Measurements from ENCODE around the gene CAPN2. TPM values are rescaled to one million over a fixed set of nuclear protein-coding genes. Genes with fewer than 3 reads are reported as not detected.

The CAPN2 gene
- total RNA-seq, 1 experiment from 2014 or later = 513 TPM

DNA sequence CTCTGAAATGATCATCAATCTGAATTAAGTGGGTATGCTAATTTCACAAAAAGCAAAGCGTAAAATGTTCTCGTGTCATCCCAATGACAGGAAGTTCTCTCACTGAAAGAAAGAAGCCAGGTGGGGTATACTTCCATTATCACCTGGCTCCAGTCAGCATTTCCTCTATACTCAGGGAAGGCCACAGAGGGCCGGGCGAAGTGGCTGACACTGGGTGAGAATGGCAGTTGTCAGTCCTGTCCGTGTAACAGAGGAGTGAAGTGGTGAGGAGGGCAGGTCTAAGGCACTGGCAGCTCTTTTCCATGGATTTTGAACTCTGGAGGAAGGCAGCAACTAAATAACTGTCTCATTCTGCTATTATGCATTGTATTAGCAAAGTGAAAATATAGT lies 60.4 kb downstream of the CAPN2 start:
- TF ChIP-seq, protein P1, sequence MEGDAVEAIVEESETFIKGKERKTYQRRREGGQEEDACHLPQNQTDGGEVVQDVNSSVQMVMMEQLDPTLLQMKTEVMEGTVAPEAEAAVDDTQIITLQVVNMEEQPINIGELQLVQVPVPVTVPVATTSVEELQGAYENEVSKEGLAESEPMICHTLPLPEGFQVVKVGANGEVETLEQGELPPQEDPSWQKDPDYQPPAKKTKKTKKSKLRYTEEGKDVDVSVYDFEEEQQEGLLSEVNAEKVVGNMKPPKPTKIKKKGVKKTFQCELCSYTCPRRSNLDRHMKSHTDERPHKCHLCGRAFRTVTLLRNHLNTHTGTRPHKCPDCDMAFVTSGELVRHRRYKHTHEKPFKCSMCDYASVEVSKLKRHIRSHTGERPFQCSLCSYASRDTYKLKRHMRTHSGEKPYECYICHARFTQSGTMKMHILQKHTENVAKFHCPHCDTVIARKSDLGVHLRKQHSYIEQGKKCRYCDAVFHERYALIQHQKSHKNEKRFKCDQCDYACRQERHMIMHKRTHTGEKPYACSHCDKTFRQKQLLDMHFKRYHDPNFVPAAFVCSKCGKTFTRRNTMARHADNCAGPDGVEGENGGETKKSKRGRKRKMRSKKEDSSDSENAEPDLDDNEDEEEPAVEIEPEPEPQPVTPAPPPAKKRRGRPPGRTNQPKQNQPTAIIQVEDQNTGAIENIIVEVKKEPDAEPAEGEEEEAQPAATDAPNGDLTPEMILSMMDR (IDR thresholded peaks at IDR 0.05; ENCODE audit: unreplicated experiment) = no peak
- Mint-ChIP-seq H3K4me3 (ENCODE audit: unreplicated experiment) (no peak overlapping the region), H3K4me1 (ENCODE audit: insufficient read depth, unreplicated experiment) (peaks cover 75% of the 10 kb centered on the region), H3K27me3 (ENCODE audit: insufficient read depth, unreplicated experiment) (no peaks in the 10 kb centered on the region), H3K36me3 (ENCODE audit: insufficient read depth, unreplicated experiment) (peaks cover 94% of the 10 kb centered on the region), H3K27ac (ENCODE audit: low read depth, unreplicated experiment) (peak overlapping the region; percentile 92), H3K9me3 (ENCODE audit: unreplicated experiment) (no peaks in the 10 kb centered on the region)
- BruUV-seq (replicated peaks) = no TSS peak
- ChIA-PET POLR2A (interaction anchor here (0.5 to 8.7 kb wide), 17 partner anchors 8 to 85 kb away, joined by 4 to 71 read pairs (median 12); partner anchors contain the start of genes CAPN2 and TP53BP2), CTCF (interaction anchor here (0.8 to 5.3 kb wide), 11 partner anchors 10 to 683 kb away, joined by 3 to 41 read pairs (median 6); partner anchors contain the start of gene CAPN2)
- DNase-seq (ENCODE audit: unreplicated experiment) = no peak
- intact Hi-C loops (cut with micrococcal nuclease) = loop anchor here (1.0 kb wide), 1 partner anchor 71 kb away; no protein-coding TSS in a partner anchor

DNA sequence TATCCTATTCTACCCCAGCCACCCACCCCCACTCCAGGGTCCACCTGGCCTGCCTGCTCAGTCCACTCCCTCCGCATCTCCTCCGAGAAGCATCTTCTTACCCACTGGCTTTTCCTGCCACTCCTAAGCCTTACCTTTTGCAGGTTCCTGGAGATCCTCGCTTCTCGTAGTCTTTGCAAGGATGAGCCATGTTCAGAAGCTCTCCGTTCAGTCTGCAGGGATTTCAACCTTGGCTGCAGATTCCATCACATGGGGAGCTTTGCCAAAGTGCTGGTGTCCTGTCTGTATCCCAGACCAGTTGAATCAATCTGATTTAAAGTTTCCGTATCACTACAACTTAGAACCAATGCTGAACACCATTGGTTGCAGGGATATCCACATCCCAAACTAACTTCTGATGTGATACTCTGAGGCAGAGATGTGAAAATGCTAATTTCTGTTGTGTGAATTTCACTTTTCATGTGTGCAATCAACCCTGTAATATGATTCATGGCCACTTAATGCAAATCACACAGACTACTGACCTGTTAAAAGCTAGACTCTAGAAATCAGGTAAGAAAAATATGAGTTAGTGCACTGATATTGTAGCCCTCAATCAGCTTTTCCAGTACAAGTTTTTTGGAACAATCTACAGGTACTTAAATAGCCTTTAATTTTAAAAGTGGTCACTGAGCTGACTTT lies 61.9 kb downstream of the CAPN2 start:
- TF ChIP-seq, protein P1 (IDR thresholded peaks at IDR 0.05; ENCODE audit: unreplicated experiment) = no peak
- H3K27ac Mint-ChIP-seq (ENCODE audit: low read depth, unreplicated experiment) = peak overlapping the region; percentile 81
- H3K4me3 Mint-ChIP-seq (ENCODE audit: unreplicated experiment) = no peak overlapping the region
- H3K9me3 Mint-ChIP-seq (ENCODE audit: unreplicated experiment) = no peaks in the 10 kb centered on the region
- POLR2A ChIA-PET = interaction anchor here (0.6 to 8.7 kb wide), 17 partner anchors 10 to 1073 kb away, joined by 3 to 71 read pairs (median 7); partner anchors contain the start of genes CAPN2 and TP53BP2
- no TSS peak for BruUV-seq (replicated peaks)
- no peaks in the 10 kb centered on the region for H3K27me3 Mint-ChIP-seq (ENCODE audit: insufficient read depth, unreplicated experiment)
- intact Hi-C loops (cut with micrococcal nuclease) = no loop called here
- CTCF ChIA-PET = interaction anchor here (0.5 to 2.9 kb wide), 24 partner anchors 9 to 741 kb away, joined by 3 to 21 read pairs (median 4); partner anchors contain the start of gene CAPN2
- no peak for DNase-seq (ENCODE audit: unreplicated experiment)
- peaks cover 97% of the 10 kb centered on the region for H3K36me3 Mint-ChIP-seq (ENCODE audit: insufficient read depth, unreplicated experiment)
- peaks cover 75% of the 10 kb centered on the region for H3K4me1 Mint-ChIP-seq (ENCODE audit: insufficient read depth, unreplicated experiment)

DNA sequence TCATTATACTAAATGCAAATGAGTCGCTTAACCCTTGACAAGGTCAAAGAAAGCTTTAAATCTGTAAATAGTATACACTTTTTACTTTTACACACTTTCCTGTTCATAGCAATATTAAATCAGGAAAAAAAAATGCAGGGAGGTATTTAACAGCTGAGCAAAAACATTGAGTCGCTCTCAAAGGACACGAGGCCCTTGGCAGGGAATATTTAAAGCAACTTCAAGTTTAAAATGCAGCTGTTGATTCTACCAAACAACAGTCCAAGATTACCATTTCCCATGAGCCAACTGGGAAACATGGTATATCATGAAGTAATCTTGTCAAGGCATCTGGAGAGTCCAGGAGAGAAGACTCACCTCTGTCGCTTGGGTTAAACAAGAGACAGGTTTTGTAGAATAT lies 62.7 kb downstream of the CAPN2 start:
- Mint-ChIP-seq H3K4me3 (ENCODE audit: unreplicated experiment) (no peak overlapping the region), H3K27me3 (ENCODE audit: insufficient read depth, unreplicated experiment) (no peaks in the 10 kb centered on the region), H3K4me1 (ENCODE audit: insufficient read depth, unreplicated experiment) (peaks cover 67% of the 10 kb centered on the region), H3K36me3 (ENCODE audit: insufficient read depth, unreplicated experiment) (peaks cover 97% of the 10 kb centered on the region), H3K27ac (ENCODE audit: low read depth, unreplicated experiment) (peak overlapping the region; percentile 81), H3K9me3 (ENCODE audit: unreplicated experiment) (no peaks in the 10 kb centered on the region)
- TF ChIP-seq, protein P1 (IDR thresholded peaks at IDR 0.05; ENCODE audit: unreplicated experiment) = no peak
- intact Hi-C loops (cut with micrococcal nuclease) = no loop called here
- ChIA-PET POLR2A (interaction anchor here (0.7 to 8.7 kb wide), 16 partner anchors 9 to 113 kb away, joined by 3 to 71 read pairs (median 7); partner anchors contain the start of genes CAPN2 and TP53BP2), CTCF (interaction anchor here (0.6 to 2.9 kb wide), 20 partner anchors 8 to 360 kb away, joined by 3 to 21 read pairs (median 4); partner anchors contain the start of gene CAPN2)
- no peak for DNase-seq (ENCODE audit: unreplicated experiment)
- no TSS peak for BruUV-seq (replicated peaks)

DNA sequence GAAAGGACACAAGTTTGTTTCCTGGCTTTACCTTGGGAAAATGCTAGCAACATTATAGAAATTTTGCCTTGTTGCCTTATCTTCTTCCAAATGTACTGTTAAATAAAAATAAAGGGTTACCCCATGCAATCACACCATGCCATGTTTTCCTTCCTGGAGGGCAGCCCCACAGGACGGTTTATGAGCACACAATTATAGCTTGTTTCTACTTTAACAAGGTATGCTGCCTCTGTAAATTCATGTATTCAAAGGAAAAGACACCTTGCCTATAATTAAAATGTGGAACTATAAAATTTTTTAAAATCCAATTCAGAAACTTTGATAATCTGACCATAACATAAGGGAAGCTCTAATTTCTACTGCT lies 63.4 kb downstream of the CAPN2 start:
- Mint-ChIP-seq H3K36me3 (ENCODE audit: insufficient read depth, unreplicated experiment) (peaks cover 97% of the 10 kb centered on the region), H3K4me3 (ENCODE audit: unreplicated experiment) (no peak overlapping the region), H3K9me3 (ENCODE audit: unreplicated experiment) (no peaks in the 10 kb centered on the region), H3K27me3 (ENCODE audit: insufficient read depth, unreplicated experiment) (no peaks in the 10 kb centered on the region), H3K4me1 (ENCODE audit: insufficient read depth, unreplicated experiment) (peaks cover 60% of the 10 kb centered on the region), H3K27ac (ENCODE audit: low read depth, unreplicated experiment) (peak overlapping the region; percentile 81)
- intact Hi-C loops (cut with micrococcal nuclease) = loop anchor here (1.0 kb wide), 2 partner anchors 62 to 70 kb away; partner anchors contain the start of gene TP53BP2
- TSS peak; percentile 9 for BruUV-seq (replicated peaks)
- no peak for DNase-seq (ENCODE audit: unreplicated experiment)
- POLR2A ChIA-PET = interaction anchor here (0.6 to 8.7 kb wide), 25 partner anchors 8 to 1063 kb away, joined by 3 to 71 read pairs (median 4); partner anchors contain the start of genes AIDA, BROX, CAPN2 and TP53BP2
- TF ChIP-seq, protein P1 (IDR thresholded peaks at IDR 0.05; ENCODE audit: unreplicated experiment) = no peak
- CTCF ChIA-PET = interaction anchor here (1.0 to 2.9 kb wide), 11 partner anchors 10 to 642 kb away, joined by 3 to 21 read pairs (median 7); partner anchors contain the start of gene CAPN2
